Small intestine (tissue), 4 donors: ENCODE measurements around the gene PIAS1. TPM values are rescaled to one million over a fixed set of nuclear protein-coding genes. Genes with fewer than 3 reads are reported as not detected.

Experiments used
- polyA plus RNA-seq, 4 donors: library from polyadenylated mRNA; stranded (reverse) in 3 of 4; unstranded in 1 of 4; fragments of 200-250 nt in 3 of 4; fragments of 120-200 nt in 1 of 4; gene quantifications; one replicate each; pipeline versions ENCODE4 v1.2.1 to v1.2.3, GENCODE V29; 2013
- donor health status: healthy with polysubstance abuse.
- donor health status: Bipolar disorder and iron deficiency.
- donor health status: healthy.

The PIAS1 gene
- polyA plus RNA-seq, 4 donors: 9.0 to 48.0 (median 20.0) TPM

Other genes starting within 250 kb of the PIAS1 start
- under 1 TPM; 0.27 to 0.81 (median 0.38) TPM for gene SKOR1, start 228.8 kb upstream of the PIAS1 start, polyA plus RNA-seq
- not detected for gene RNU6-1, start 214.3 kb upstream of the PIAS1 start, polyA plus RNA-seq
- gene CALML4, start 151.0 kb downstream of the PIAS1 start, polyA plus RNA-seq: 100 to 1,000 TPM; 127 to 288 (median 191) TPM
- 10 to 100 TPM in 2 of 4 donors, 1 to 10 TPM in 2; 5.8 to 62.4 (median 25.7) TPM for gene CLN6, start 175.4 kb downstream of the PIAS1 start, polyA plus RNA-seq
- gene FEM1B, start 223.4 kb downstream of the PIAS1 start, polyA plus RNA-seq: 10 to 100 TPM; 11.3 to 54.7 (median 13.6) TPM